ENCODE results near the gene MYOF.
"Not testable (repeated sequence)": the region's sequence is repeated elsewhere in the genome, so short reads cannot be mapped to it uniquely, and the experiment has no call there.

MYOF gene

DNA sequence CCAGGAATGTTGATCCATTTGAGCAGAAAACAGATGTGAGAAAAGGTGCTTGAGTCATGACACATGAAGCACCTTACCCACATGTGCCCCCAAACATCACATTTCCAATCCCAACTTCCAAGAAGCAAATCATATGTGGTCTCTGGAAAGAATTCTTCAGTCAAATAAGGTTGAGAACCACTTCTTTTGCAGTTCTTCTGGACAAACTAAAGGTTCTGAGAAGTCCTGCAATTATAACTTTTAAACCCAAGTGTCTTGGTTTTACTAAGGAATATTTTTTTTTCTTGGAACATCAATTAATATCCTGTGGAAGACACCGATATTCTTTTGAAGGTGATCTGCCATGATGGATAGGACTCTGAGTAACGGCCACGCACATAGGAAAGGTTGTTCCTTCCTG lies 151.3 kb downstream of the MYOF start:
- no peaks in the 10 kb centered on the region for H3K36me3 ChIP-seq (ENCODE audit: control insufficient read depth, low read depth, low read length)
- no peak overlapping the region for H3K9ac ChIP-seq (ENCODE audit: low read length)
- no peaks in the 10 kb centered on the region for H3K27me3 ChIP-seq (ENCODE audit: control insufficient read depth, insufficient read depth, low read length)
- no peak overlapping the region for H3K4me3 ChIP-seq (ENCODE audit: low read length)
- H3K27ac ChIP-seq (ENCODE audit: low read length), result no peak overlapping the region
- no peaks in the 10 kb centered on the region for H3K9me3 ChIP-seq (ENCODE audit: control insufficient read depth, low read depth, low read length)
- H3K4me1 ChIP-seq (ENCODE audit: control insufficient read depth, low read depth, low read length), result peaks cover 11% of the 10 kb centered on the region

DNA sequence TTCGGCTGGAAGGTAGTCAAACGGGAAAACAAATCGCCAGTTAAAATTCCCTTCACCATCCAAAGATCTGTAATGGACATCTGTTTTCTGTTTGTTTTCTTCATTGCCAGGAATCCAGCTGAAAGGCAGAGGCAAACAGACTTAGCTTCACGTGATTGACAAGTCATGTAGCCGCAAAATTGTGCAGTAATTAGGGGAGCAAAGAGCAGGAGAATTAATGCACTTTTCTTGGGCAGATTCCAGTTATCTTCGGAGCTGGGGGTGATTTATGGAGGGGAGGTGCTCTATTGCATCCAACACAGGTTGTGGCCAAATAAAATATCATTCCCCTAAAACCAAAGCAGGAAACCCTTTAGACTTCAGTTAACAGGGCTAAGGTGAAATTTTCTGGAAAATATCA lies 162.2 kb downstream of the MYOF start:
- Histone ChIP-seq H3K36me3 (ENCODE audit: control insufficient read depth, low read depth, low read length) (no peaks in the 10 kb centered on the region), H3K4me3 (ENCODE audit: low read length) (no peak overlapping the region), H3K27ac (ENCODE audit: low read length) (no peak overlapping the region), H3K9me3 (ENCODE audit: control insufficient read depth, low read depth, low read length) (no peaks in the 10 kb centered on the region), H3K9ac (ENCODE audit: low read length) (no peak overlapping the region), H3K4me1 (ENCODE audit: control insufficient read depth, low read depth, low read length) (no peaks in the 10 kb centered on the region), H3K27me3 (ENCODE audit: control insufficient read depth, insufficient read depth, low read length) (no peaks in the 10 kb centered on the region)

- H3K9me3 ChIP-seq (ENCODE audit: control insufficient read depth, low read depth, low read length), result no peaks in the 10 kb centered on the region
- no peak overlapping the region for H3K4me3 ChIP-seq (ENCODE audit: low read length)
- no peak overlapping the region for H3K9ac ChIP-seq (ENCODE audit: low read length)
- no peaks in the 10 kb centered on the region for H3K36me3 ChIP-seq (ENCODE audit: control insufficient read depth, low read depth, low read length)
- no peaks in the 10 kb centered on the region for H3K4me1 ChIP-seq (ENCODE audit: control insufficient read depth, low read depth, low read length)
- H3K27ac ChIP-seq (ENCODE audit: low read length), result no peak overlapping the region
- no peaks in the 10 kb centered on the region for H3K27me3 ChIP-seq (ENCODE audit: control insufficient read depth, insufficient read depth, low read length)
Observed at GRCh38 chr10:93319096-93319495, 163.0 kb downstream of the MYOF start.

- Histone ChIP-seq H3K27me3 (ENCODE audit: control insufficient read depth, insufficient read depth, low read length) (no peaks in the 10 kb centered on the region), H3K4me3 (ENCODE audit: low read length) (no peak overlapping the region), H3K9me3 (ENCODE audit: control insufficient read depth, low read depth, low read length) (no peaks in the 10 kb centered on the region), H3K27ac (ENCODE audit: low read length) (no peak overlapping the region), H3K4me1 (ENCODE audit: control insufficient read depth, low read depth, low read length) (no peaks in the 10 kb centered on the region), H3K9ac (ENCODE audit: low read length) (no peak overlapping the region), H3K36me3 (ENCODE audit: control insufficient read depth, low read depth, low read length) (no peaks in the 10 kb centered on the region)
Observed at GRCh38 chr10:93315246-93315645, 166.9 kb downstream of the MYOF start.

GRCh38 chr10:93314656-93315055 lies 167.5 kb downstream of the MYOF start:
- H3K4me1 ChIP-seq (ENCODE audit: control insufficient read depth, low read depth, low read length); H3K27ac ChIP-seq (ENCODE audit: low read length); H3K9ac ChIP-seq (ENCODE audit: low read length); H3K27me3 ChIP-seq (ENCODE audit: control insufficient read depth, insufficient read depth, low read length); H3K4me3 ChIP-seq (ENCODE audit: low read length); H3K36me3 ChIP-seq (ENCODE audit: control insufficient read depth, low read depth, low read length); H3K9me3 ChIP-seq (ENCODE audit: control insufficient read depth, low read depth, low read length): not testable (repeated sequence)

GRCh38 chr10:93313798-93314197 lies 168.3 kb downstream of the MYOF start:
- Histone ChIP-seq H3K27me3 (ENCODE audit: control insufficient read depth, insufficient read depth, low read length) (no peaks in the 10 kb centered on the region), H3K36me3 (ENCODE audit: control insufficient read depth, low read depth, low read length) (no peaks in the 10 kb centered on the region), H3K27ac (ENCODE audit: low read length) (no peak overlapping the region), H3K9me3 (ENCODE audit: control insufficient read depth, low read depth, low read length) (no peaks in the 10 kb centered on the region), H3K4me1 (ENCODE audit: control insufficient read depth, low read depth, low read length) (no peaks in the 10 kb centered on the region), H3K4me3 (ENCODE audit: low read length) (no peak overlapping the region), H3K9ac (ENCODE audit: low read length) (no peak overlapping the region)

- Histone ChIP-seq H3K9ac (ENCODE audit: low read length) (no peak overlapping the region), H3K4me3 (ENCODE audit: low read length) (no peak overlapping the region), H3K36me3 (ENCODE audit: control insufficient read depth, low read depth, low read length) (no peaks in the 10 kb centered on the region), H3K4me1 (ENCODE audit: control insufficient read depth, low read depth, low read length) (no peaks in the 10 kb centered on the region), H3K27me3 (ENCODE audit: control insufficient read depth, insufficient read depth, low read length) (no peaks in the 10 kb centered on the region), H3K27ac (ENCODE audit: low read length) (no peak overlapping the region), H3K9me3 (ENCODE audit: control insufficient read depth, low read depth, low read length) (no peaks in the 10 kb centered on the region)
Observed at GRCh38 chr10:93309062-93309461, 173.1 kb downstream of the MYOF start.

DNA sequence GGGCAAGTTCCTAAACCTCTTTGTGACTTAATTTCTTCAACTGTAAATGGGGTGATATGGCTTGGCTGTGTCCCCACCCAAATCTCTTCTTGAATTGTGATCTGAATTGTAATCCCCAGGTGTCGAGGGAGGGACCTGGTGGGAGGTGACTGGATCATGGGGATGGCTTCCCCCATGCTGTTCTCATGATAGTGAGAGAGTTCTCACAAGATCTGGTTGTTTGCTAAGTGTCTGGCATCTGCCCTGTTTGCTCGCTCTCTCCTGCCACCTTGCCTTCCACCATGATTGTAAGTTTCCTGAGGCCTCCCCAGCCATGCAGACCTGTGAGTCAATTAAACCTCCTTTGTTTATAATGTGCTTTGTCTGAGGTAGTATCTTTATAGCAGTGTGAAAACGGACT lies 177.0 kb downstream of the MYOF start:
- Histone ChIP-seq H3K4me3 (ENCODE audit: low read length) (no peak overlapping the region), H3K4me1 (ENCODE audit: control insufficient read depth, low read depth, low read length) (peaks cover under 1% of the 10 kb centered on the region), H3K36me3 (ENCODE audit: control insufficient read depth, low read depth, low read length) (no peaks in the 10 kb centered on the region), H3K9ac (ENCODE audit: low read length) (no peak overlapping the region), H3K27me3 (ENCODE audit: control insufficient read depth, insufficient read depth, low read length) (no peaks in the 10 kb centered on the region), H3K9me3 (ENCODE audit: control insufficient read depth, low read depth, low read length) (no peaks in the 10 kb centered on the region), H3K27ac (ENCODE audit: low read length) (no peak overlapping the region)

- no peak overlapping the region for H3K4me3 ChIP-seq (ENCODE audit: low read length)
- H3K9ac ChIP-seq (ENCODE audit: low read length), result no peak overlapping the region
- H3K27me3 ChIP-seq (ENCODE audit: control insufficient read depth, insufficient read depth, low read length), result no peaks in the 10 kb centered on the region
- no peaks in the 10 kb centered on the region for H3K36me3 ChIP-seq (ENCODE audit: control insufficient read depth, low read depth, low read length)
- no peak overlapping the region for H3K27ac ChIP-seq (ENCODE audit: low read length)
- H3K4me1 ChIP-seq (ENCODE audit: control insufficient read depth, low read depth, low read length), result peaks cover 11% of the 10 kb centered on the region
- no peaks in the 10 kb centered on the region for H3K9me3 ChIP-seq (ENCODE audit: control insufficient read depth, low read depth, low read length)
Observed at GRCh38 chr10:93300981-93301380, 181.2 kb downstream of the MYOF start.

GRCh38 chr10:93300288-93300917 lies 181.7 kb downstream of the MYOF start:
- Histone ChIP-seq H3K36me3 (ENCODE audit: control insufficient read depth, low read depth, low read length) (no peaks in the 10 kb centered on the region), H3K27me3 (ENCODE audit: control insufficient read depth, insufficient read depth, low read length) (no peaks in the 10 kb centered on the region), H3K9me3 (ENCODE audit: control insufficient read depth, low read depth, low read length) (no peaks in the 10 kb centered on the region), H3K4me3 (ENCODE audit: low read length) (no peak overlapping the region), H3K27ac (ENCODE audit: low read length) (no peak overlapping the region), H3K4me1 (ENCODE audit: control insufficient read depth, low read depth, low read length) (peaks cover 11% of the 10 kb centered on the region), H3K9ac (ENCODE audit: low read length) (no peak overlapping the region)

DNA sequence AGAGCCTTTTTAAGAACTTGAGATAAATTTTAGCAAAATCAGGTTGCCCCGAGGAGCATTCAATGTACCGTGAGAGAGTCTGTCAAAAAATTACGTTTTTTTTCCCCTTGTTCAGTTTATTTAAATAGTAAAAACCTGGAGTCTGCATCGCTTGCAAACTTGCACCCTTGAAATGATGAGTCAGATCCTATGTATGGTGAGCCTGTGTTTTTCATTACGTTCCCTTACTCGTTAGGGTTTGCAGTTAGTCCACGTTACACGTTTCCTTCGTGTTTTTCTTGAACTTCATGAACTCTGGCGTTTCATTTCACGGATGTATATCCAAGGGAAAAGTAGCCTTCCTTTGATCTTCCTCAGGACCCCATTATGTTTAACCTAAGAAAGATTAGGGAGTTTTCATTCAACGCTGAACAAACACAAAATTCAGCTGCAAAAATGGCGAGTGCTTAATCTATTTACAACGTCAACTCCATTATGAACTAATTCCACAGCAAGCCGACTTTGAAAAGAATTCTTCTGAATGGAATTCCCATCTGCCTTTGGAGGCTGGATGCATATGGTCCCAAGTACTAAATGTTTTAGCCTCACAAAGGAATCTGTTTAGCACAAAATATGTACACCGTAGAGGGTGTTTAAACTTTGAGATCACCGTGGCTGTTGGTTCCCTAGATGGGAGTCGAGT lies 182.4 kb downstream of the MYOF start:
- Histone ChIP-seq H3K4me1 (ENCODE audit: control insufficient read depth, low read depth, low read length) (peaks cover 11% of the 10 kb centered on the region), H3K9ac (ENCODE audit: low read length) (no peak overlapping the region)

DNA sequence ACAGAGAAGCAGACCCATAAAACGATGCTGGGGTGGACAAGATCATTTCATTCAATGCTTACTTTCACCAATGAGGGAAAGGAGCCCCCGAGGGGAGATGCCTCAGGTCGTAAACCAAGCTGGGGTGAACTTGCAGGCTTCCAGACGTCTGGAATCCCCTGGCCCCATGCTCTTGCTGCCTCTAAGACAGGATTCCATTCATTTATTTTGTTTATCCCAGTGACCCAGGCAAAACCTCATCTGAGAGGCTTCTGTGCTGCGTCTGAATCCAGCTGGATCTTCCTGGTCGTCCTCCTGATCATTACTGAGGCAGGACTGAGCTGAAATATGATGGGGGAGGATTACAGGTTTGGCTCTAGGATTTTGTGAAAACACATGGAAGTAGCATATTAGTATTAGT lies 182.9 kb downstream of the MYOF start:
- Histone ChIP-seq H3K36me3 (ENCODE audit: control insufficient read depth, low read depth, low read length) (no peaks in the 10 kb centered on the region), H3K27ac (ENCODE audit: low read length) (no peak overlapping the region), H3K4me3 (ENCODE audit: low read length) (no peak overlapping the region), H3K27me3 (ENCODE audit: control insufficient read depth, insufficient read depth, low read length) (no peaks in the 10 kb centered on the region), H3K4me1 (ENCODE audit: control insufficient read depth, low read depth, low read length) (peaks cover 11% of the 10 kb centered on the region), H3K9me3 (ENCODE audit: control insufficient read depth, low read depth, low read length) (no peaks in the 10 kb centered on the region), H3K9ac (ENCODE audit: low read length) (no peak overlapping the region)

More for the DNA sequence above, 182.4 kb downstream of the MYOF start:
- Histone ChIP-seq H3K27me3 (ENCODE audit: control insufficient read depth, insufficient read depth, low read length) (no peaks in the 10 kb centered on the region), H3K4me3 (ENCODE audit: low read length) (no peak overlapping the region), H3K36me3 (ENCODE audit: control insufficient read depth, low read depth, low read length) (no peaks in the 10 kb centered on the region), H3K9me3 (ENCODE audit: control insufficient read depth, low read depth, low read length) (no peaks in the 10 kb centered on the region), H3K27ac (ENCODE audit: low read length) (no peak overlapping the region)

Measured in iPS-18a (cell line).